ENCODE measurements around the gene LTB4R2.
A peak's percentile ranks its signal among the peaks of the same experiment; 100 is the strongest.

LTB4R2 gene

DNA sequence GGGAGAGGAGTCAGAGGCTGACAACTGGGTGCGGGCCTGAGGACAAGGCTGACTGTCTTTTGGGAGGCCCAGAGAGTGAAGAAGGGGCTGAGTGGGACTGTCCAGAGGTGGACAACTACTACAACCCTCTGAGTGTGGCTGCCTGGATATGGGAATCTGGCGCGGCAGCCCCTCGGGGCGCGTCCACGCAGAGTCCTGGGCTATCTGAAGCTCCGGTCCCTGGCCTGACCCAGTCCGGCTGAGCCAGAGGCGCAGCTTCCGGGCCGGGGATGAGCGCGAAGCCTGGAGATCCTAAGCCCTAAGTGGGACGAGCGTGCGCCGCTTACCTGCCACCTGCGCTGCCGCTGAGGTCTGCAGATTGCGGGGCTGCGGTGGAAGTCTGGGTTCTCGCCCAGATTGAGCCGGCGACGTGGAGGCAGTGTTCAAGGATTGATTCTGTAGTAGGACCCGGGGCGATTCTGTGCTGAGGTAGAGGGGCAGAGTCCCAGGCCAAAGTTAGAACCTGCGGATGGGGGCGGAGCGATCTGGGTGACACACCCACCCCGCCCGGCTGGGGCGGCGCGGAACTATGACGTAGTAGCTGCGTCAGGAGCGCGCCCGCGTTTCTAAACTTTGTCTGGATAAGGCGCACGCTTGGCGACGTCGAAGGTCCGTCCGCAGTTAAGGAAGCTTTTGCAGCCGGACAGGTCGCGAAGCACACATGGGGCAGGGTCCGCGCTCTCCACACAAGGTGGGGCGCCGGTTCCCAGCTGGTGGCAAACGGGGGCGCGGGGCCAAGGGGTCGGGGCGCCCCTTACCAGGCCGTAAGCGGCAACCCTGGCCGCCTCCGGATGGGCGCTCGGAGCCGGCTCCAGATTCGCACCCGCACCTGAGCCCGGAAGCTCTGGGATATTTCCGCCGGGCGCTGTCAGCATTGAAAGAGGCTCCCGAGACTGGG, 10.4 kb upstream of the LTB4R2 start, which contains the start of the genes DHRS1 and NOP9:
TSS of gene DHRS1 (minus strand) at position 526 of the 937 bp plus-strand sequence. CDS start 674 bp downstream, outside the sequence.
TSS of gene NOP9 (plus strand) at position 596 of the 937 bp plus-strand sequence. CDS start at position 701, 105 bp downstream.
- peak; percentile 94 to 96 for DNase-seq

DNA sequence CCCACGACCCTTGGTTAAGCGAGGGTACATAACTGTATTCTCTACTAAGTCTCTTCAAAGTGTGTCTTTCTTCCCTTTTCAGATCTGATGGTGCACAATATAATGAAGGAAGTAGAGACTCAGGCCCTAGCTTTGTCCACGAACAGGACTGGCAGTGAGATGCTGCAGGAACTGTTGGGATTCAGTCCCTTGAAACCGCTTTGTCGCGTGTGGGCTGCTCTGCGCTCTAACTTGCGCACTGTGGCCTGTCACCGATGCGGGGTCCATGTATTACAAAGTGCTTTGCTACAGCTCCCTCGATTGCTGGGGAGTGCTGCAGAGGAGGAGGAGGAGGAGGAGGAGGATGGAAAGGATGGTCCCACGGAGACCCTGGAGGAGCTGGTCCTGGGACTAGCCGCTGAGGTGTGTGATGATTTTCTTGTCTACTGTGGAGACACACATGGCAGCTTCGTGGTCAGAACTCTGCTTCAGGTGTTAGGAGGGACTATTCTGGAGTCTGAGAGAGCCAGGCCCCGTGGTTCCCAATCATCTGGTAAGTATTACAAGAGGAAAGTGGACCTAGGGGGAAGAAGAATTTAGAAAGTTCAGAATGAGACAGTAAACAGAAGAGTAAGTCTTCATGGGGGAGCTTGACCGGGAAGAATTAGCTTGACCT, 9.5 kb upstream of the LTB4R2 start:
- no peak for DNase-seq

DNA sequence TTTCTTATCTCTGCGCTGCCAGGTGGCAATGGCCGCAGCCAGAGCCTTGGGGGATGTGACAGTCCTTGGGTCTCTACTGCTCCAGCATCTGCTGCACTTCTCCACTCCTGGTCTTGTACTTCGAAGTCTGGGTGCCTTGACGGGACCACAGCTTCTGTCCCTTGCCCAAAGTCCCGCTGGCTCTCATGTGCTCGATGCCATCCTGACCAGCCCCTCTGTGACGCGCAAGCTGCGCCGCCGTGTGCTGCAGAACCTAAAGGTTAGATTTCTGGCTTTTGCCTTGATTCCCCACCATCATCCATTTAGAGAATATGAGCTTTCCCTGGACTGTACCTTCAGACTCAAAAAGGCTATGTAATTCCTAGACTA, 5.9 kb upstream of the LTB4R2 start:
- no peak for DNase-seq

DNA sequence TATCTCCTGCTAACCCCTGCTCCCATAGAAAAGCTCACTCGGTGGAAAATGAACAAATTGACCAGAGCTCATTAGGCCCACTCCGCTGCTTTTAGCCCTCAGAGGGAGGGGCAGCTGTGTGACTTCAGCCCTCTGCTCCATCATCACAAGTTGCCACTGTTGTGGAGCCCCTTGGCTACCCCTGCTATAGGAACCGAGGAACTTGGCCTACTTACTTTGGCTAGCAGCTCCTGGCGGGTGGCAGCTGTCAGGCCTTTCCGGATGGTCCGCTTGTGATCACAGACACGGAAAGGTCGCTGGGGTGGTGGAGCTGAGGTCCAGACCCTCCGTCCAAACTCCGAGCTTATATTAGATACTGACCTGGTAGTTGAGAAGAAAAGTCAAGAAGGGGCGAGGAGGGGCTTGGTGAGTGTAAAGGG, 2.8 kb upstream of the LTB4R2 start:
- DNase-seq = no peak

DNA sequence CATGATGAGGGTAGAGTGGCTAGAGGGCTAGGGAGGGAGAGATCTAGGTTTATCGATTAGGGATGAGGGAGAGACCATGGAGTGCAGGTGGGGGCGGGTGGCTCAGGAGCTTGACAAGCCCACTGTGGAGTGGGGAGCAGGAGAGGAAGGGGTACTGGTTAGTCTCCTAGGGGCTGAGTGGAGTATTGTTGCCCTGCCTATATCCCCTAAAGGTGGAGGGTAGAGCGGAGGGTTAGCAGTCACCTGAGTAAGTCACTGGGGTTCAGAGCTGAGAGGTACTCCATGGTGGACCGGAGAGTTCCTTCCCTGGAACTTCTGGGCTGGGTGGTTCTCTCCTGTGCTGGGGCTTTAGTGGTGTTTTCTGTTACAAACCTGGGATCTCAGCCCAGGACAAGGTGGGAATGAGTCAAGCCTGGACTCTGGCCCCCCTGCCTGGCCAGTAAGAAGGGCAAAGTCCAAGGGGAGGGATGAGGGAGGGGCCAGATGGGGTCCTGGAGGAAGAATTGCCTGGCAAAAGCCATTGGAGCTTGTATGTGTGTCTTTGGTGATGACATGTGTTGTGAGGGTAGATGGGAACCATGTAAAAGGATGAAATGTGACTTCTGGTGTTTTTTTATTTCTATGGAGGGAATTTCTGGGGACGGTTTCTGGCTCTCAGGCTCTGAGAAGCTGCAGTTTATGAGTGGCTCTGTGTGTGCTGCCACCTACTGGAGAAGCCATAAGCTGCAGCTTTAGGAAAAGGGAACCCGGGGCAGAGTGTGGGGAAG, 2.2 kb upstream of the LTB4R2 start, which contains the start of gene CIDEB:
TSS of gene CIDEB (minus strand) at position 403 of the 767 bp plus-strand sequence. CDS start at position 284, 119 bp downstream.
- peak; percentile 61 to 63 for DNase-seq

DNA sequence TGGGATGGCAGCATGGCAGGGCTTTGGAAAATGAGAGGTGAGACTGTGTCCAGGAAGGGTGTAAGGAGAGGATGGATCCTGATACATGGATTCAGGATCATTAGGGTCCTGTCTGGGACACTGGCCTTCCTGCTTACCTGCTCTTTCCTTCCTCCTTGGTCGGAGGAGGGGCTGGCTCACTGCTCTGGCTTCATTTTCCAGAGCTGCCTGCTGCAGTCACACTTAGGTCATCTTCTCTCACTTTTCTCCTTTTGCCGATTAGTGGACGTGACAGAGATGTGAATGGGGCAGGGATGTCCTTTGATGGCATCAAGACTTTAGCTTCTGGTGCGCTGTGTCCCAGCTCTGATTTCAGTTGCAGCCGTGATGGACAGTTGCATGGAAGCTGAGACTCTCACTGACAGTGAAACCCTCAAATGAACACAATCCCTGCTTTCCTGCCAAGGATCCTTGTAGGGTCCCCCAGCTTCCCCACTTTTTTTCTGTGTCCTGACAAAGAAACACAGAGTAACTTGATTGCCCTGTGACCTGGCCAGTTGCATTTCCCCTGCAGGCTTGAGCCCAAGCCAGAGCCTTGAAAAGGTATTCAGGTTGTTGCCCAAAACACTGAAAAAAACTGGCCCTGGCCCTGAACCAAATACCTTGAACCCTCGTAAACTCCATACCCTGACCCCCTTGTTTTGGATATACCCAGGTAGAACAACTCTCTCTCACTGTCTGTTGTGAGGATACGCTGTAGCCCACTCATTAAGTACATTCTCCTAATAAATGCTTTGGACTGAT, 1.4 kb upstream of the LTB4R2 start:
- no peak for DNase-seq

DNA sequence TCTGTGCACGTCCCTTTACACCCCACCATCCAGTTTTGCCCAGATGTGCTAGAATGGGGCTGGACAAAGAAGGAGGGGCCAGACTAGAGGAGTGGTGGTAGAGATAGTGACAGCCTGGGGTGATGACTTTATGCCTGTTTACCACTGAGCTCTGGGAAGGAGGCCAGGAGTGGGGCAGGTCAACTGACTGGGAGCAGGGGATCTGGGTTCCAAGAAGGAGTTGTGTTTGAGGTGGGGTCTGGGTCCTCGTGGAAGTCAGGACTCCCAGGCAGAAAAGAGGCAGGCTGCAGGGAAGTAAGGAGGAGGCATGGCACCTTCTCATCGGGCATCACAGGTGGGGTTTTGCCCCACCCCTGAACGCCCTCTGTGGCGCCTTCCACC, 315 bp downstream of the LTB4R2 start:
- no peak for DNase-seq

DNA sequence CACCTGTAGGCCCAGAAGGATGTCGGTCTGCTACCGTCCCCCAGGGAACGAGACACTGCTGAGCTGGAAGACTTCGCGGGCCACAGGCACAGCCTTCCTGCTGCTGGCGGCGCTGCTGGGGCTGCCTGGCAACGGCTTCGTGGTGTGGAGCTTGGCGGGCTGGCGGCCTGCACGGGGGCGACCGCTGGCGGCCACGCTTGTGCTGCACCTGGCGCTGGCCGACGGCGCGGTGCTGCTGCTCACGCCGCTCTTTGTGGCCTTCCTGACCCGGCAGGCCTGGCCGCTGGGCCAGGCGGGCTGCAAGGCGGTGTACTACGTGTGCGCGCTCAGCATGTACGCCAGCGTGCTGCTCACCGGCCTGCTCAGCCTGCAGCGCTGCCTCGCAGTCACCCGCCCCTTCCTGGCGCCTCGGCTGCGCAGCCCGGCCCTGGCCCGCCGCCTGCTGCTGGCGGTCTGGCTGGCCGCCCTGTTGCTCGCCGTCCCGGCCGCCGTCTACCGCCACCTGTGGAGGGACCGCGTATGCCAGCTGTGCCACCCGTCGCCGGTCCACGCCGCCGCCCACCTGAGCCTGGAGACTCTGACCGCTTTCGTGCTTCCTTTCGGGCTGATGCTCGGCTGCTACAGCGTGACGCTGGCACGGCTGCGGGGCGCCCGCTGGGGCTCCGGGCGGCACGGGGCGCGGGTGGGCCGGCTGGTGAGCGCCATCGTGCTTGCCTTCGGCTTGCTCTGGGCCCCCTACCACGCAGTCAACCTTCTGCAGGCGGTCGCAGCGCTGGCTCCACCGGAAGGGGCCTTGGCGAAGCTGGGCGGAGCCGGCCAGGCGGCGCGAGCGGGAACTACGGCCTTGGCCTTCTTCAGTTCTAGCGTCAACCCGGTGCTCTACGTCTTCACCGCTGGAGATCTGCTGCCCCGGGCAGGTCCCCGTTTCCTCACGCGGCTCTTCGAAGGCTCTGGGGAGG, 985 bp downstream of the LTB4R2 start, which contains the start of gene LTB4R:
TSS of gene LTB4R (plus strand) at position 857 of the 959 bp plus-strand sequence. CDS start 4,150 bp downstream, outside the sequence.
- DNase-seq = peak; percentile 48 to 59

DNA sequence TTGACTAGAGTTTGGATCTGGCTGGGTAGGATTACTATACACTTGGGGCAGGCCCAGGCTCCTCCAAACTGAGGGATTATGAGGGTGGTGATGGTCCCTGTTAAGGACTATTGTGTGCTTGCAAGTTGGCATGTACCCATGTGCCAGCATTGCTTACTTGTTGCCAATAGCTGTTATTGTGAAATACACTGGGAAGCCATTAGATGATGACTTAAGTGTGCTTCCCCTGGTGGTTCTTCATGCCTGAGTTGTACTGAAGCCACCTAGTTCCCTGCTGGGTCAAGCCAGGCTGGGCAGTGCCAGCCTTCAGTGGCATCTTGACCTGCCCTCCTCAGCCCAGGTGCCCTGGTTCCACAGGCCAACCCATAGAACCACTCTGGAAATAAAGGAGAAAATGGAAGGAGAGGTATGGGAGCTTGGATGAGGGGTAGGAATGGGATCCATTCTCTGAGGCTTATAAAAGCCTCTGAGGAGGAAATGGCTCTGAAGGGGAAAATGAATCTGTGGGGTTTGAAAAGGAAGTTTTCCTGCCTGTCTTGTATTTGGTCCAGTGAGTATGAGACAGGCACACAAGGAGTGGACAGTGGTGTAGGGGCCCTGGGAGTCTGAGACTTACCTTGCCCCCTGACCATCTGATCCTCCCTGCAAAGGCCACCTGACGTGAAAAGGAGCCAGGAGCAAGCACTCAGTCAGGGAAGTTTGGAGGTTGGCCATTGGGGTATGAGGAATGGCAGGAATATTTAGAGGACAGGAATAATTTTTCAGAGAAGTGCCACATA, 2.1 kb downstream of the LTB4R2 start:
- DNase-seq = no peak

DNA sequence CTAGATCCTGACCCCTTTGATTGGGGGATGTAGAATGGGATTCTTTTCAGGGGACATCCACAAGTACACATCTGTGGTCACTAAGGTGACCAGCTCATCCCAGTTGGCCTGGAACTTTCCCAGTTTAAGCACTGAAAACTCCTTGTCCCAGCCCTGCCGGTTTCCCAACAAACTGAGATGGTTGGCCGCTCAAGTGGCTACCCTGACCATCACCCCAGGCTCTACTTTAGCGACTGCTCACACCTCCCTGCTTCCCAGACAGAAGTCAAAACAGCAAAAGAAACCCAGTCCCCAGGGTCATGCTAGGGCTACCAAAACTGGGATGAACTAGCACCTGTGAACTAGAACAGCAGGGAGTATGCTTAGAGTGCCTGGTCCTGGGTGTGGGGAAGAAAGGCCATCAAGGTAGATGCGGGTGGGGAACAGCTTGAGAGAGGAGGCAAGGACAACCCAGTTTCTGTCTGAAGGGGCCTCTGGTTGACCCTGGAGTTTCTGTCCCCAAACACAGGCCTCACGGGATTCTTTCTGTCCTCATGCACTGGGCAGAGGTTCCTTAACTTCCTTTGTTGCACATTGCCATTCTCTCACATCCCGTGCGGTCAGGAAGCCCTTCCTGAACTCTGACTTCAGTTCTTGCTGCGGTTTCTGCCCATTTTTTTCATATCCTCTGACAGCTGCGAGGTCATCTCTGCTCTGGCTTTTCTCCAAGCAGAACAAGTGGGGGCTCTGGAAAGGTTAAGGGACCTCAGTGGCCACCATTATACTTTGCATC, 3.0 kb downstream of the LTB4R2 start:
- no peak for DNase-seq

DNA sequence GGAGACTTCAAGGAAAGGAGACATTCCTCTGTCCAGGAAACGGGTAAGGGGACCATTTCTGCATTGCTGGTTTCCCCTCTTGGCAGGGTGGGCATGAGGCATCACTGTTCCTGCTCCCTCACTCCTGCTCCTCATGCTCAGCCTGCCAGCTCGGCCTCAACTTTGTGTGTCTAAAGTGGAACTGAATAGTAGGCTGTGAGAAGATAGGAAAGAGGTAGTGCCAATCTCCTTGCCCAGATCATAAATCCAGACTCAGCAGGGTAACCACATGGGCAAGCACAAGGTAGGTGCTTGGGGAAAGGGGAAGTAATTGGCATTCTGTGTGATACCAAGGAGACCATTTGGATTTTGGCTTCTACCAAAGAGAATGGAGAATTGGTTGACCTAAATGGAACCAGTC, 4.0 kb downstream of the LTB4R2 start:
- no peak for DNase-seq

DNA sequence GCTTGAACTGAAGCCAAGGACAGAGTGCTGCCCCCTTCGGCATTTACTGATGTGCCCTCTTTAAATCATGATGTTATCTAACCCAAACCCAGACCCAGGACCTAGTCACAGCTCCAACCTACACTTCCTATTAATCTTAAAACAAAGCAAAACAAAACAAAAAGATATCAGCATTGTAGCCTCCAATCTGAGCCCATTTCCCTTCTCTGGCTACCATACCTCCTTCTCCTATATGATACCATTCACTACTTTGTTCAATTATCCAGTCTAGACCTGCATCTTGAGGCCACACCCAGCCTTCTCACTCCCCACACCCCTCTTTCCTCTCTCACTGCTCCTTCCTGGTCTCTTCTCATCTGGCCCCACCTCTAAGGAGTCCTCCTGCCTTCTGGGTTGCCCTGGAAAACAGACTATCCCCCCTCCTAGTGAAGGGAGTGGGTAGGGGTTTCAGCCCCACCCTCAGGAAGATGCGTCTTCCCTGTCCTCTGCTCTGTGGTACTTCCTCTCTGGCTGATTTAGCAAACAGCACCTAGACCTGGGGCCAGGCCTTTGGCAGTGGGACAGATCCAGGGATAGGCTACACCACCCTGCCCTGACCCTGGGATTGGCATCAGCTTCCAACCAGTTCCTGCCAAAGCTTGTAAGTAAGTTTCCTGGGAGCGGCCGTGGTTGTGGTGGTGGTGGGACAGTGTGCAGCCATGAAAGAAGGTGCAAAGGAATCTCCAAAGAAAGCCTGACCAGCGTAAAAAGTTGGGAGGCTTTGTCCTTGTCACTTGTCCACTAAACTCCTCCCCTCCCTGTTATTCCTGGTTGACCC, 4.6 kb downstream of the LTB4R2 start:
- no peak for DNase-seq

DNA sequence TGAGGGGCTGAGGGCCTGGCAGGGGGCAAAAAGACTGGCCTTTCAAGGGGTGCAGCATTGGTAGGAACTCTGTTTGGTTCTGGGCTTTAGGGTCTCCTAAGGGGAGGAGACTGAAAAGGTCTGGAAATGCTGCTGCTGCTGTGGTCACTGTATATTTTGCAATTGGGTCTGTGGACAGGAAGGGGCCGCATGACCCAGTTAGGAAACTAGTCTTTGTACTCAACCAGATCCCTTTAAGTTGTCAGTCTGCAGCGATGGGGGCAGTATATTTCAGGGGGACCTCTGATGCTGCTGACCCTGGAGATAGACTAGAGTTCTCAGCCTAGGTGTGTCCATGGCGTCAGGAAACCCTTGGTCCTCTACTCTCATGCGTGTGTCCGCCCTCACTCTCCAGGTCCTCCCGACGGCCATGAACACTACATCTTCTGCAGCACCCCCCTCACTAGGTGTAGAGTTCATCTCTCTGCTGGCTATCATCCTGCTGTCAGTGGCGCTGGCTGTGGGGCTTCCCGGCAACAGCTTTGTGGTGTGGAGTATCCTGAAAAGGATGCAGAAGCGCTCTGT, 5.4 kb downstream of the LTB4R2 start:
- no peak for DNase-seq

DNA sequence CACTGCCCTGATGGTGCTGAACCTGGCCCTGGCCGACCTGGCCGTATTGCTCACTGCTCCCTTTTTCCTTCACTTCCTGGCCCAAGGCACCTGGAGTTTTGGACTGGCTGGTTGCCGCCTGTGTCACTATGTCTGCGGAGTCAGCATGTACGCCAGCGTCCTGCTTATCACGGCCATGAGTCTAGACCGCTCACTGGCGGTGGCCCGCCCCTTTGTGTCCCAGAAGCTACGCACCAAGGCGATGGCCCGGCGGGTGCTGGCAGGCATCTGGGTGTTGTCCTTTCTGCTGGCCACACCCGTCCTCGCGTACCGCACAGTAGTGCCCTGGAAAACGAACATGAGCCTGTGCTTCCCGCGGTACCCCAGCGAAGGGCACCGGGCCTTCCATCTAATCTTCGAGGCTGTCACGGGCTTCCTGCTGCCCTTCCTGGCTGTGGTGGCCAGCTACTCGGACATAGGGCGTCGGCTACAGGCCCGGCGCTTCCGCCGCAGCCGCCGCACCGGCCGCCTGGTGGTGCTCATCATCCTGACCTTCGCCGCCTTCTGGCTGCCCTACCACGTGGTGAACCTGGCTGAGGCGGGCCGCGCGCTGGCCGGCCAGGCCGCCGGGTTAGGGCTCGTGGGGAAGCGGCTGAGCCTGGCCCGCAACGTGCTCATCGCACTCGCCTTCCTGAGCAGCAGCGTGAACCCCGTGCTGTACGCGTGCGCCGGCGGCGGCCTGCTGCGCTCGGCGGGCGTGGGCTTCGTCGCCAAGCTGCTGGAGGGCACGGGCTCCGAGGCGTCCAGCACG, 6.1 kb downstream of the LTB4R2 start:
- DNase-seq = no peak

DNA sequence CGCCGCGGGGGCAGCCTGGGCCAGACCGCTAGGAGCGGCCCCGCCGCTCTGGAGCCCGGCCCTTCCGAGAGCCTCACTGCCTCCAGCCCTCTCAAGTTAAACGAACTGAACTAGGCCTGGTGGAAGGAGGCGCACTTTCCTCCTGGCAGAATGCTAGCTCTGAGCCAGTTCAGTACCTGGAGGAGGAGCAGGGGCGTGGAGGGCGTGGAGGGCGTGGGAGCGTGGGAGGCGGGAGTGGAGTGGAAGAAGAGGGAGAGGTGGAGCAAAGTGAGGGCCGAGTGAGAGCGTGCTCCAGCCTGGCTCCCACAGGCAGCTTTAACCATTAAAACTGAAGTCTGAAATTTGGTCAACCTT, 6.6 kb downstream of the LTB4R2 start:
- DNase-seq = no peak

DNA sequence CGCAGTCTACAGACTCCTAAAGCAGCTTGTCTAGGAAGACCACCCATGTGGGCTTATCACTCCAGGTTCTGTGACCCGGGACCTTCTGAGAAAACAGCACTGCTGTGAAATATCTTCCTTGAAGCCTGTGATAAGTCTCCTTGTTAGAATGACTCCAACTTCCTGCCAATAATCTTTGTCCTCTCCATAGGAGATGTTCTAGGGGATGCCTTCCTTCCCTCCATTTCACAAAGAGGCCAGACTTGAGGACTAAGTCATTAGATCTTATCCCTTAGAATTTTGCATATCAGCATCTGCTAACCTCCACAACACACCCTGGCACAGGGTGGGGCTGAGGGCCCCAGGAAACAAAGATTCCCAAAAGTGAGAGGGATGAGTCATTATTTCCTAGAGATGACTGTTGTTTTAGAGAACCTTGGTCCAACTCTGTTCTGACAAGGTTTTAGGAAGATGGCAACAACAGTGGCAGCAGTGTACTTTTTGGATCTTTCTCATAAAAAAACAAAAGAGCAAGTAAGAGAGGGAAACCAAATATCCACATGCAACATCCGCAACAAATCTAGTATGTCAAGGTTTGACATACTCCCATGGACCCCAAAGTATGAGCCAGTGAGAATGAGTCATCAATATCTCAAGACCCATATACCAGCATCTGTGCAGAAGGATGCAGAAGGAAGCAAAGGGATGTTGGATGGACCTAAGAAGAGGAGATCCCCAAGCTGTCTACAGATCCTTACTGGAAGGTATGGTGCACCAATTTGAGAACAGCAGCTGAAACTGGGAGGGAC, 7.4 kb downstream of the LTB4R2 start:
- no peak for DNase-seq

Measured in stimulated activated CD4-positive, alpha-beta T cell treated with anti-CD3 and anti-CD28 coated beads, Interleukin-2, amount 100 ng/mL, for 48 hours (primary cell).